ENCODE results near the gene PEAK3. TPM values are rescaled to one million over a fixed set of nuclear protein-coding genes. Genes with fewer than 3 reads are reported as not detected.
A peak's percentile ranks its signal among the peaks of the same experiment; 100 is the strongest.

PEAK3 gene
- polyA plus RNA-seq, 3 donors: 2.4 to 6.3 (median 2.9) TPM

GRCh38 chr19:2288338-2288817 lies 6.4 kb upstream of the PEAK3 start:
- peak overlapping the region in 1 of 2 donors; percentile 96 for H3K27ac ChIP-seq (ENCODE audit: low read depth in 1 of 2, low read length in 2 of 2)
- peaks cover 59% of the 10 kb centered on the region for H3K4me1 Mint-ChIP-seq
- H3K27me3 Mint-ChIP-seq (ENCODE audit: low read depth in 3 of 3): peaks cover 4 to 17% (median 7%) of the 10 kb centered on the region in 3 donors
- H3K9me3 ChIP-seq (replicated peaks in 1 of 2; ENCODE audit: control insufficient read depth in 1 of 2, insufficient read depth in 1 of 2, low read length in 2 of 2): no peaks in the 10 kb centered on the region
- peak overlapping the region; percentile 85 for H3K4me2 ChIP-seq (replicated peaks; ENCODE audit: extremely low read depth, low read length, poor library complexity, severe bottlenecking)
- H3K79me2 ChIP-seq (ENCODE audit: insufficient read depth, low read length): peaks cover 34% of the 10 kb centered on the region
- no peaks in the 10 kb centered on the region for H3K27me3 ChIP-seq (ENCODE audit: control insufficient read depth in 2 of 2, insufficient read depth in 2 of 2, low read length in 2 of 2)
- peaks cover 43 to 77% of the 10 kb centered on the region in 2 donors for H3K4me1 ChIP-seq (ENCODE audit: control insufficient read depth in 1 of 2, insufficient read depth in 2 of 2, low read length in 2 of 2)
- WGBS (ENCODE audit: insufficient coverage): 74% methylated on average over 17 of the region's 17 CpGs
- intact Hi-C loops (cut with micrococcal nuclease): loop anchor here in 1 of 2 donors (10.0 kb wide), 1 partner anchor 106 kb away; no protein-coding TSS in a partner anchor
- peak overlapping the region in 1 of 3 experiments; percentile 82 for H3K4me3 ChIP-seq (replicated peaks in 1 of 3; ENCODE audit: low read depth in 2 of 3, low read length in 3 of 3)
- no peak for TF ChIP-seq CTCF (IDR thresholded peaks at IDR 0.05)
- DNase-seq: peak in 1 of 3 donors; percentile 6
- peak overlapping the region; percentile 92 for H3K9ac ChIP-seq (ENCODE audit: insufficient read depth, low read length, poor library complexity, severe bottlenecking)
- peak overlapping the region; percentile 57 to 91 for H3K4me3 Mint-ChIP-seq
- no peak overlapping the region for H2AFZ ChIP-seq (ENCODE audit: insufficient read depth, low read depth, low read length, poor library complexity, severe bottlenecking)
- peaks cover 30% of the 10 kb centered on the region for H4K20me1 ChIP-seq (ENCODE audit: insufficient read depth, low read length)
- H3K36me3 Mint-ChIP-seq: peaks cover 11 to 24% of the 10 kb centered on the region in 2 donors
- peaks cover 4 to 13% of the 10 kb centered on the region in 2 donors for H3K36me3 ChIP-seq (replicated peaks in 1 of 2; ENCODE audit: control insufficient read depth in 1 of 2, insufficient read depth in 2 of 2, low read length in 2 of 2)
- H3K9me3 Mint-ChIP-seq: peaks cover 0 to 3% (median 0%) of the 10 kb centered on the region in 7 donors
- peak overlapping the region; percentile 75 to 97 (median 96) for H3K27ac Mint-ChIP-seq

GRCh38 chr19:2287585-2288337 lies 5.8 kb upstream of the PEAK3 start:
- Histone ChIP-seq H3K9me3 (replicated peaks in 1 of 2; ENCODE audit: control insufficient read depth in 1 of 2, insufficient read depth in 1 of 2, low read length in 2 of 2) (no peaks in the 10 kb centered on the region), H2AFZ (ENCODE audit: insufficient read depth, low read depth, low read length, poor library complexity, severe bottlenecking) (no peak overlapping the region), H3K4me2 (replicated peaks; ENCODE audit: extremely low read depth, low read length, poor library complexity, severe bottlenecking) (peak overlapping the region; percentile 85), H3K27ac (ENCODE audit: low read depth in 1 of 2, low read length in 2 of 2) (no peak overlapping the region), H3K9ac (ENCODE audit: insufficient read depth, low read length, poor library complexity, severe bottlenecking) (no peak overlapping the region), H3K4me3 (replicated peaks in 1 of 3; ENCODE audit: low read depth in 2 of 3, low read length in 3 of 3) (peak overlapping the region in 1 of 3 experiments; percentile 51), H3K4me1 (ENCODE audit: control insufficient read depth in 1 of 2, insufficient read depth in 2 of 2, low read length in 2 of 2) (peaks cover 49 to 77% of the 10 kb centered on the region in 2 donors), H3K36me3 (replicated peaks in 1 of 2; ENCODE audit: control insufficient read depth in 1 of 2, insufficient read depth in 2 of 2, low read length in 2 of 2) (peaks cover 3 to 8% of the 10 kb centered on the region in 2 donors), H4K20me1 (ENCODE audit: insufficient read depth, low read length) (peaks cover 24% of the 10 kb centered on the region), H3K27me3 (ENCODE audit: control insufficient read depth in 2 of 2, insufficient read depth in 2 of 2, low read length in 2 of 2) (no peaks in the 10 kb centered on the region), H3K79me2 (ENCODE audit: insufficient read depth, low read length) (peaks cover 32% of the 10 kb centered on the region)
- DNase-seq: peak in 2 of 3 donors; percentile 13 to 28
- peaks cover 6 to 18% of the 10 kb centered on the region in 2 donors for H3K36me3 Mint-ChIP-seq
- H3K9me3 Mint-ChIP-seq: peaks cover 0 to 2% (median 0%) of the 10 kb centered on the region in 7 donors
- peak overlapping the region in 5 of 7 donors; percentile 10 to 96 (median 77) for H3K27ac Mint-ChIP-seq
- peak overlapping the region; percentile 57 to 71 for H3K4me3 Mint-ChIP-seq
- intact Hi-C loops (cut with micrococcal nuclease): loop anchor here in 1 of 2 donors (10.0 kb wide), 1 partner anchor 107 kb away; no protein-coding TSS in a partner anchor
- WGBS (ENCODE audit: insufficient coverage): 24% methylated on average over 11 of the region's 13 CpGs
- no peak for TF ChIP-seq CTCF (IDR thresholded peaks at IDR 0.05)
- peaks cover 4 to 14% (median 5%) of the 10 kb centered on the region in 3 donors for H3K27me3 Mint-ChIP-seq (ENCODE audit: low read depth in 3 of 3)
- H3K4me1 Mint-ChIP-seq: peaks cover 57% of the 10 kb centered on the region
